HL-60 (cell line): ENCODE data around the gene SUCO.

Experiments used
- DNase-seq, 2 experiments: peaks; one replicate each; pipeline ENCODE4 v3.0.0-alpha.2; 2010 to 2020; ENCODE audit warnings: low read depth in 1 of 2, low spot score in 1 of 2
- H3K27ac ChIP-seq: fragments of 250-450 bp; sonication (Bioruptor Pico); replicated peaks from 2 replicates; pipeline ENCODE4 v1.5.1; 2020; ENCODE audit warnings: mild to moderate bottlenecking, moderate library complexity
- H3K27me3 ChIP-seq: fragments of 250-450 bp; sonication (Bioruptor Pico); 2 replicates; pipeline ENCODE4 v1.5.1; 2021; ENCODE audit warnings: mild to moderate bottlenecking, moderate library complexity; ENCODE audit not compliant: insufficient read depth, poor library complexity, severe bottlenecking
- H3K4me3 ChIP-seq: replicated peaks from 2 replicates; pipeline ENCODE4 v1.5.1; 2011; ENCODE audit warnings: mild to moderate bottlenecking, control low read depth, low read length; ENCODE audit not compliant: insufficient read depth
- CTCF ChIP-seq: IDR thresholded peaks from one replicate; pipeline ENCODE4 v1.5.1; 2011; ENCODE audit warnings: low read length, control low read depth, inconsistent platforms; ENCODE audit not compliant: insufficient read depth
- GABPA ChIP-seq: IDR thresholded peaks from 2 replicates; pipeline ENCODE4 v1.6.1; 2012; ENCODE audit warnings: low read depth
- POLR2AphosphoS5 ChIP-seq: IDR thresholded peaks from 2 replicates; pipeline ENCODE4 v1.6.1; 2012; ENCODE audit warnings: low read depth
- SPI1 ChIP-seq: IDR thresholded peaks from 2 replicates; pipeline ENCODE4 v1.6.1; 2012; ENCODE audit warnings: low read depth, mild to moderate bottlenecking, borderline replicate concordance
- TF ChIP-seq, protein P1 (sequence below): IDR thresholded peaks from 2 replicates; pipeline ENCODE4 v1.6.1; 2012; ENCODE audit warnings: low read depth; ENCODE audit not compliant: insufficient replicate concordance

The SUCO gene

GRCh38 chr1:172629638-172630037 is 96.7 kb downstream of the SUCO start:
- TF ChIP-seq POLR2AphosphoS5 (no peak), GABPA (no peak), SPI1 (no peak), CTCF (no peak)
- TF ChIP-seq, protein P1, sequence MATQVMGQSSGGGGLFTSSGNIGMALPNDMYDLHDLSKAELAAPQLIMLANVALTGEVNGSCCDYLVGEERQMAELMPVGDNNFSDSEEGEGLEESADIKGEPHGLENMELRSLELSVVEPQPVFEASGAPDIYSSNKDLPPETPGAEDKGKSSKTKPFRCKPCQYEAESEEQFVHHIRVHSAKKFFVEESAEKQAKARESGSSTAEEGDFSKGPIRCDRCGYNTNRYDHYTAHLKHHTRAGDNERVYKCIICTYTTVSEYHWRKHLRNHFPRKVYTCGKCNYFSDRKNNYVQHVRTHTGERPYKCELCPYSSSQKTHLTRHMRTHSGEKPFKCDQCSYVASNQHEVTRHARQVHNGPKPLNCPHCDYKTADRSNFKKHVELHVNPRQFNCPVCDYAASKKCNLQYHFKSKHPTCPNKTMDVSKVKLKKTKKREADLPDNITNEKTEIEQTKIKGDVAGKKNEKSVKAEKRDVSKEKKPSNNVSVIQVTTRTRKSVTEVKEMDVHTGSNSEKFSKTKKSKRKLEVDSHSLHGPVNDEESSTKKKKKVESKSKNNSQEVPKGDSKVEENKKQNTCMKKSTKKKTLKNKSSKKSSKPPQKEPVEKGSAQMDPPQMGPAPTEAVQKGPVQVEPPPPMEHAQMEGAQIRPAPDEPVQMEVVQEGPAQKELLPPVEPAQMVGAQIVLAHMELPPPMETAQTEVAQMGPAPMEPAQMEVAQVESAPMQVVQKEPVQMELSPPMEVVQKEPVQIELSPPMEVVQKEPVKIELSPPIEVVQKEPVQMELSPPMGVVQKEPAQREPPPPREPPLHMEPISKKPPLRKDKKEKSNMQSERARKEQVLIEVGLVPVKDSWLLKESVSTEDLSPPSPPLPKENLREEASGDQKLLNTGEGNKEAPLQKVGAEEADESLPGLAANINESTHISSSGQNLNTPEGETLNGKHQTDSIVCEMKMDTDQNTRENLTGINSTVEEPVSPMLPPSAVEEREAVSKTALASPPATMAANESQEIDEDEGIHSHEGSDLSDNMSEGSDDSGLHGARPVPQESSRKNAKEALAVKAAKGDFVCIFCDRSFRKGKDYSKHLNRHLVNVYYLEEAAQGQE = no peak
- no peak overlapping the region for H3K27ac ChIP-seq

DNA sequence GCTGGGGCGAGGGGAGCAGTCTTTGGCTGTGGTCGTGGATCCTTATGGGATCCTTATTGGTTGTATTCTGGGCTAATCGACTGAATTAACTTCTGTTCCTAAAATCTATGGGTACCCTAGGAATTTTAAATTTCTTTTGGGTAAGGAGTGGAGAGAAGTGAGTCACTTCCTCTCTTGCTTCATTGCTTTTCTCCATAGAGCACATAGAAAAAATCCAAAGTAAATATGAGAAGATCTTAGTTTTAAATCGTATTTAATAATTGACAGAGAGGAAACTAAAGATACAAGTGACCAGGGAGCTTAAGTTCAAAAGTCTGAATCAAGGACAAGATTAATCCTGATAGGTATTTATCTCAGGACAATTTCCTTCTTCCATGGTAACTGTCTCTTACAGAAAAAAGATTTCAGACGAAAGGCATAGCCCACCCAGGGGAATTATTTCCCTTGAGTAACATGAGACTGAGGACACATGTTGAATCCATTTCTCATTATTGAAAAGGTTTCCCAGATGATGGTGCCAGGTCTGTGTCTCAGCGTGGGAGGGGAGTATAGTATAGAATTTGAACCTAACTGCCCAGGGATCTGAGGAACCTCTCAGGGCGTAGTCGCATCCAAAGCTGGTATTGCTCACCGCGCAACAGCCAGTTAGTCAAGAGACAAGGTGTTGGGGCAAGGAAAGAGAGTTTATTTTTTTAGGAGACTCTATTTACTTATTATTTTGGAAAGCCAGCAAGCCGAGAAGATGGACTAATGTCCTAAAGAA is 97.3 kb downstream of the SUCO start:
- no peak overlapping the region for H3K4me3 ChIP-seq
- no peak for DNase-seq
- TF ChIP-seq, protein P1 = no peak
- peak; percentile 67 for TF ChIP-seq SPI1
- no peaks in the 10 kb centered on the region for H3K27me3 ChIP-seq
- no peak overlapping the region for H3K27ac ChIP-seq

More at GRCh38 chr1:172629638-172630037, 96.7 kb downstream of the SUCO start:
- DNase-seq = no peak
- H3K4me3 ChIP-seq = no peak overlapping the region
- no peaks in the 10 kb centered on the region for H3K27me3 ChIP-seq

GRCh38 chr1:172630868-172631267 is 97.9 kb downstream of the SUCO start:
- Histone ChIP-seq H3K27me3 (no peaks in the 10 kb centered on the region), H3K4me3 (no peak overlapping the region), H3K27ac (no peak overlapping the region)
- no peak for DNase-seq
- TF ChIP-seq GABPA (no peak), POLR2AphosphoS5 (no peak), SPI1 (no peak), CTCF (no peak)
- TF ChIP-seq, protein P1 = no peak
